GM18520 (cell line): ENCODE measurements around the gene SOX21.

Experiments used
- ATAC-seq: cut with Tn5 transposase; IDR thresholded peaks from one replicate; pipeline ENCODE4 v1.9.1; 2021; ENCODE audit not compliant: unreplicated experiment

SOX21 gene

GRCh38 chr13:94679614-94680013 lies 32.7 kb downstream of the SOX21 start:
- ATAC-seq, result no peak

GRCh38 chr13:94678845-94679244 lies 33.5 kb downstream of the SOX21 start:
- ATAC-seq, result no peak

- ATAC-seq, result no peak
Observed at GRCh38 chr13:94677799-94678198, 34.5 kb downstream of the SOX21 start.

GRCh38 chr13:94674609-94675348 lies 37.6 kb downstream of the SOX21 start:
- no peak for ATAC-seq

GRCh38 chr13:94673851-94674250 lies 38.5 kb downstream of the SOX21 start:
- ATAC-seq, result no peak

- no peak for ATAC-seq
Observed at GRCh38 chr13:94672400-94672799, 39.9 kb downstream of the SOX21 start.

GRCh38 chr13:94667190-94667589 lies 45.2 kb downstream of the SOX21 start:
- no peak for ATAC-seq

- no peak for ATAC-seq
Observed at GRCh38 chr13:94666065-94666464, 46.3 kb downstream of the SOX21 start.

- ATAC-seq, result no peak
Observed at GRCh38 chr13:94664889-94665288, 47.5 kb downstream of the SOX21 start.

GRCh38 chr13:94662274-94662945 lies 49.9 kb downstream of the SOX21 start:
- ATAC-seq, result no peak

- no peak for ATAC-seq
Observed at GRCh38 chr13:94661406-94661805, 50.9 kb downstream of the SOX21 start.

- no peak for ATAC-seq
Observed at GRCh38 chr13:94660695-94661326, 51.5 kb downstream of the SOX21 start.
